GM18868 (cell line): Measurements from ENCODE around the gene STARD8.
A peak's percentile ranks its signal among the peaks of the same experiment; 100 is the strongest.

Experiments used
- ATAC-seq: cut with Tn5 transposase; IDR thresholded peaks from one replicate; pipeline ENCODE4 v1.9.1; 2021; ENCODE audit warnings: mild to moderate bottlenecking, moderate library complexity; ENCODE audit not compliant: unreplicated experiment

STARD8 gene

DNA sequence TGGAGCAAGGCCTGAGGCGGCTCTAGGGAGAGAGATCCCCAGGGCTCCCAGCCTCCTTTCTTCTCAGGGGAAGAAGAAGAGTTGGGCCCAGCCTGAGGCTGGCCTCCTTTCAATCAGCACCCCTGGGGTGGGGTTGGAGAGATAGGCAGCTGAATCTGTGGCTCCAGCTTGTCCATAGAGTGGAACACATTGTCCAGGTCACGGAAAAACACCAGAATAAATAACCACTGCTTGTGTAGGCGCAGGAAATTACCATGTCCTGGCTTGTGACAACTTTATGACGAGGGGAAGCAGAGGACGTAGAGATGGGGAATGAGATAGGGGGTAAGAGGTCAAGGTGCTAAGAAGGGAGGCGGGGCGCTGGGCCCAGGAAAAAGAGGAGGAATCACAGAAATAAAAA lies 100.6 kb downstream of the STARD8 start:
- ATAC-seq: no peak

DNA sequence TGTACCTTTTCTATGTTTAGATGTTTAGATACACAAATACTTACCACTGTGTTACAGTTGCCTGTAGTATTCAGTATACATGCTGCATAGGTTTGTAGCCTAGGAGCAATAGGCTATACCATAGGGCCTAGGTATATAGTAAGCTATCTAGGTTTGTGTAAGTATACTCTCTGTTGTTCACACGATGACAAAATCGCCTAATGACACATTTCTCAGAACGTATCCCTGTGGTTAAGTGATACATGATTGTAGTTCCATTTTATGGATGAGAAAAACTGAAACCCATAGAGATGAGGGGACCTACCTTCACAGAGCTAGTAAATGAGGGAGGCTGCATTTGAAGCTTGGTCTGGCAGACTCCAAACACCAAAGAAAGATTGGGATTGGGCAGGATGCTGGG lies 102.0 kb downstream of the STARD8 start:
- no peak for ATAC-seq

- ATAC-seq: no peak
Observed at GRCh38 chrX:68750316-68750715, 102.8 kb downstream of the STARD8 start.

DNA sequence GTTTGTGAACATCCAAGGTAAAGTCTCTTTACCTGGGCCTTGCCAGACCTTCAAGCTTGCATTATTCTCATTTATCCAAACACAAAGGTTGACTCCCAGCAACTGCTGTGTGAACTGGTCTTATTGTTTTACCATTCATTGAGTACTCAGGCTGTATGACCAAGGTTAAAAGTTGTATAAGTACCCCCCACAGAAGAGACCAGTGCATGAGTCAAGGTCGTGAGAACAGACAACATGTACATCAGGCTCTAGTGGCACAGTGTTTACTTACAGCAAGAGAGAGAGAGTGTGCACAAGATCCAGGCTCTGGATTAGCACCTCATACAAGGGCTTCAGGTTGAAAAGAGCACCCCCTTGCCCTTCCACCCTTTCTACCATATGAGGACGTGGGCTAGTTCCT lies 103.9 kb downstream of the STARD8 start:
- ATAC-seq: no peak

GRCh38 chrX:68753218-68753617 lies 105.8 kb downstream of the STARD8 start:
- no peak for ATAC-seq

GRCh38 chrX:68754406-68754805 lies 106.9 kb downstream of the STARD8 start:
- ATAC-seq: peak; percentile 52

DNA sequence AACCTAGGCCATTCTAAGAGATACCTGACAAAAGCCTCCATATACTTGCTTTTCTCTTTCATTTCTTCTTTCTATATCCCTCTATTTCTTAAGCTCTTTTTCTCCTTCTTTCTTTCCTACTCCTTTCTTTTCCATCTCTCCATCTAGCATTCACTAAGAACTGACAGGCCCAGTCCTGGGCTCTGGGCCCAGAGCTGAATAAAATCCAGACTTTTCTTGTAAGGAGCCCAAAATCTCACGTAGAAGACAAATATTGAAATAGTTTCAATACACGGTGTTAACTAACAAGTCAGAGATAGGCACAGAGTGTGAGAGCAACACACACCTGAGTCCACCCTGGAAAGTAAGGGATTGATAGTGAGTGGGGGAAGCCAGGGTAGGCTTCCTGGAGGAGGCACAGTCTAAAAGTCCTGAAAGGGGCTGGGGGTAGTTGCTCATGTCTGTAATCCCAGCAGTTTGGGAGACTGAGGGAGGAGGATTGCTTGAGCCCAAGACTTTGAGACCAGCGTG lies 108.2 kb downstream of the STARD8 start:
- ATAC-seq: no peak

- no peak for ATAC-seq
Observed at GRCh38 chrX:68757331-68757730, 109.9 kb downstream of the STARD8 start.

DNA sequence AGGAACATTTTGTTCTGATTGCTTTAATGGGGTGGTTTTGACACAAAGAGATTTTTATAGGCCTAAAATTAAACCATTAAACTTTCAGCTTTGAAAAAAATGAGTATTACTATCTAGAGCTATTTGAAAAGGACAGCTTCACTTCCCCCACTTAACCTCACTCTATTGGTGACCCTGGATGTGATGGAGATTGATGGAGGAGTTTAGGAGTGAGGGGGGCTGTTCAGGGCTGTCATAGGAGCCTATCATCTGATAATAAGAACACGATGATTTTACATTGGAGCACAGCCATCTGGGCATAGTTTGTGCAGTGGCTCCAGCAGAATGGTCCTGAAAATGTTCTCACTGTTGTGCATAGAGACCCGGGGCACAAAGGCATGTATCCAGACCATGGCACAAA lies 110.3 kb downstream of the STARD8 start:
- no peak for ATAC-seq

DNA sequence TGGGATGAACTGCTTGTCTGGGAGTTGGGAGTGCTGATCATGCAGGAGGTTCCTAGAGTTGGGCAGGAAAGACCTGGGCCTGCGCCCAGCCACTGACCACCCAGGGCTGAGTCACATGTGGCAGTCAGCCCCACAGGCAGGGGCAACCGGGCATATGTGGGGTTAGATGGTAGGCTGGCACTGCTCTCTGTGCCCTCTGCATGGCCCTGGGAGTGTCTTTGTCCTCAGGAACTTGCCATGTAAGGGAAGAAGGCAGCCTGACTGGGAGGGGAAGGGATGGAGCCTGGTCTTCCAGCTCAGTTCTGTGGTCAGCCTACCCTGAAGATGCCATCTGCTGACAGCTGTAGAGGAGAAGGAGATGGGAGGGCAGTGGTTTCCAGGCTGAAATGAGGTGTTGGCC lies 111.2 kb downstream of the STARD8 start:
- ATAC-seq: no peak

DNA sequence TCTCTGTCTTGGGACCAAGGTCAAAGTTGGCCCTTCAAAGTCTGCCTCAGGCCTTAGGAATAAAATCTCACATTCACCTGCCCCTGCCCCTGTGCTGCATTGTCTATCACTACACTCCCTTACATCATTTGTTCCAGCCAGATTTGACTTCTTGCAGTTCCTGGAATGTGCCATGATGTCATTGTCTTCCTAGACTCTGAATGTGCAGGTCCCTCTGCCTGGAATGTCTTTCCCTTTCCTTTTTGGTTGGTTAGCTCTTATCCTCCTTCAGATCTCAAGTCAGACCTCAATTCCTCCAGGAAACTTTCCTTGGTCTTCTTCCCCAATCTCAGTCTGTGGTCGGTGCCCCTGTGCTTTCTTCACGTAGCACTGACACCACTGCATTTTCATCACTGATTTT lies 113.6 kb downstream of the STARD8 start:
- no peak for ATAC-seq

DNA sequence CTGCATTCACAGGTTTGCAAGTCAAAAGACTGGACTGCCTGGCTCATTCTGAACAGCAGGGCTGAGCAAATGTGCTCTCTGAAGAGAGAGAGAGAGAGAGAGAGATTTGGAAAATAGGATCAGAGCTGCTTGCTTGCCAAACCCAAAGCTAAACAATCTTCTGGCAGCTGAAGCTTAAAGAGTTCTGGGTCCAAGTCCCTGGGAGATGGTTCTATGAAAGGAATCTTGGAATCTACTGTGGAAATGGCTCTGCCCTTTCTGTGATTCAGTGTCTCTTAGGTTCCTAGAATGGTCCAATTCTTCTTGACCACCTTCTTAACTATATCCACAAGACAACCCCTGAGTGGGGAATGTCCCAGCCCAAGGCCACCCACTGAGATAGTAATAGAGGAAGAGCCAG lies 115.3 kb downstream of the STARD8 start:
- ATAC-seq: no peak

DNA sequence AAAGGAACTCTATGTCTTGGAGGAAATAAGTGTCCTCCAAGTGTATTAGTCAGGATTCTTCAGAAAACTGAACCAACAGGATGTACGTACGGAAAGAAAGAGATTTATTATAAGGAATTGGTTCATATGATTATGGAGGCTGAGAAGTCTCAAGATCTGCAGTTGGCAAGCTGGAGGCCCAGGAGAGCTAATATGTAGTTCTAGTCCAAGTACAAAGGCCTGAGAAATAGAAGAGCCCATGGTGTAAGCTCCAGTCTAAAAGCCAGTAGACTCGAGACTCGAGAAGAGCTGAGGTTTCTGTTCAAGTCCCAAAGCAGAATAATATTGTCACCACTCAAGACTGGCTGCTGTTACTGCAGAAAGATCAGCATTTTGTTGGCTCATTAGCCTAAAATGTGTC lies 116.0 kb downstream of the STARD8 start:
- no peak for ATAC-seq
